HuH-7.5 (cell line): ENCODE measurements around the gene ARHGAP11A.

Source experiments
- DNase-seq: peaks from one replicate; pipeline ENCODE4 v3.0.0; 2011; ENCODE audit warnings: low spot score

Gene ARHGAP11A

GRCh38 chr15:32688151-32688639 lies 72.9 kb downstream of the ARHGAP11A start:
- no peak for DNase-seq
